ENCODE results near the gene PRSS56. TPM values are rescaled to one million over a fixed set of nuclear protein-coding genes. Genes with fewer than 3 reads are reported as not detected.

Gene PRSS56
- total and polyA plus RNA-seq, 2 of the 13 experiments (the other 11 are each of a cell fraction or from before 2014, with no cell fraction given): not detected

GRCh38 chr2:232535761-232536530 is 15.8 kb downstream of the PRSS56 start (continued):
- TF ChIP-seq SIX1 (CRISPR knock-in tag; IDR thresholded peaks at IDR 0.05; ENCODE audit: borderline replicate concordance): no peak
- TF ChIP-seq, protein P1, sequence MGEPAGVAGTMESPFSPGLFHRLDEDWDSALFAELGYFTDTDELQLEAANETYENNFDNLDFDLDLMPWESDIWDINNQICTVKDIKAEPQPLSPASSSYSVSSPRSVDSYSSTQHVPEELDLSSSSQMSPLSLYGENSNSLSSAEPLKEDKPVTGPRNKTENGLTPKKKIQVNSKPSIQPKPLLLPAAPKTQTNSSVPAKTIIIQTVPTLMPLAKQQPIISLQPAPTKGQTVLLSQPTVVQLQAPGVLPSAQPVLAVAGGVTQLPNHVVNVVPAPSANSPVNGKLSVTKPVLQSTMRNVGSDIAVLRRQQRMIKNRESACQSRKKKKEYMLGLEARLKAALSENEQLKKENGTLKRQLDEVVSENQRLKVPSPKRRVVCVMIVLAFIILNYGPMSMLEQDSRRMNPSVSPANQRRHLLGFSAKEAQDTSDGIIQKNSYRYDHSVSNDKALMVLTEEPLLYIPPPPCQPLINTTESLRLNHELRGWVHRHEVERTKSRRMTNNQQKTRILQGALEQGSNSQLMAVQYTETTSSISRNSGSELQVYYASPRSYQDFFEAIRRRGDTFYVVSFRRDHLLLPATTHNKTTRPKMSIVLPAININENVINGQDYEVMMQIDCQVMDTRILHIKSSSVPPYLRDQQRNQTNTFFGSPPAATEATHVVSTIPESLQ (CRISPR knock-in tag; conservative IDR thresholded peaks at IDR 0.05): no peak
- TF ChIP-seq HOXA9 (CRISPR knock-in tag; IDR thresholded peaks at IDR 0.05; ENCODE audit: borderline replicate concordance): no peak
- TF ChIP-seq ZNF780A (CRISPR knock-in tag; IDR thresholded peaks at IDR 0.05): no peak
- no peak for TF ChIP-seq ZNF138 (CRISPR knock-in tag; IDR thresholded peaks at IDR 0.05; ENCODE audit: low read depth)
- TF ChIP-seq HNRNPH1 (optimal IDR thresholded peaks at IDR 0.05; ENCODE audit: low read depth, low read length): no peak
- TF ChIP-seq BHLHE40 (IDR thresholded peaks at IDR 0.05; ENCODE audit: low read length): no peak

GRCh38 chr2:232537079-232537478 is 16.9 kb downstream of the PRSS56 start:
- no peaks in the 10 kb centered on the region for H3K36me3 ChIP-seq (replicated peaks in 1 of 2; ENCODE audit: control insufficient read depth in 1 of 2, insufficient read depth in 2 of 2, low read length in 2 of 2)
- ChIA-PET POLR2A (no interaction called here), CTCF (ENCODE audit: low intra/inter-chr PET ratio, low total read pairs) (no interaction called here)
- in situ Hi-C loops (cut with HindIII; ENCODE audit: extremely low pct_ligation_motif_present, low pct_unique_long_range_greater_than_20kb): no loop called here
- DNase-seq (ENCODE audit: low spot score): peak; percentile 48
- intact Hi-C loops (cut with micrococcal nuclease; ENCODE audit: unreplicated experiment): loop anchor here (1.0 kb wide), 1 partner anchor 55 kb away; no protein-coding TSS in a partner anchor
- H3K9me3 ChIP-seq (ENCODE audit: low read length): peaks cover 7% of the 10 kb centered on the region
- BruUV-seq (replicated peaks): no TSS peak
- 32% methylated on average over 4 of the region's 5 CpGs for WGBS (ENCODE audit: low lambda C conversion rate)
- no peaks in the 10 kb centered on the region for H3K79me2 ChIP-seq (ENCODE audit: insufficient read depth, low read length)
- no peak overlapping the region for H2AFZ ChIP-seq (ENCODE audit: low read length)
- no peak overlapping the region for H3K4me2 ChIP-seq (ENCODE audit: low read depth, low read length)
- 0 out of 2 replicates have a peak, but pooled peaks cover 6% of the 10 kb centered on the region for H3K4me1 ChIP-seq (ENCODE audit: insufficient read depth, low read length)
- H3K27ac ChIP-seq (ENCODE audit: extremely low read length, insufficient read depth, low read length): no peak overlapping the region
- no peak overlapping the region for H3K9ac ChIP-seq (ENCODE audit: insufficient read depth, low read depth, low read length)
- H4K20me1 ChIP-seq (ENCODE audit: insufficient read depth, low read length): no peaks in the 10 kb centered on the region
- FAIRE-seq: no peak
- no peak overlapping the region for H3K4me3 ChIP-seq (replicated peaks in 1 of 3; ENCODE audit: insufficient read depth in 1 of 3, low read depth in 2 of 3, low read length in 3 of 3)
- peaks cover 0 to 20% of the 10 kb centered on the region in 2 experiments; a peak in 2 of 5 replicates for H3K27me3 ChIP-seq (ENCODE audit: control insufficient read depth in 1 of 2, insufficient read depth in 2 of 2, low read length in 2 of 2)
- peak; percentile 51 for ATAC-seq
- TF ChIP-seq RORA (CRISPR knock-in tag; IDR thresholded peaks at IDR 0.05) (no peak), STAG1 (CRISPR knock-in tag; IDR thresholded peaks at IDR 0.05) (peak; percentile 62), ZNF230 (CRISPR knock-in tag; IDR thresholded peaks at IDR 0.05) (no peak), SAFB2 (CRISPR knock-in tag; IDR thresholded peaks at IDR 0.05; ENCODE audit: borderline replicate concordance, low read depth) (no peak), ZNF446 (CRISPR knock-in tag; IDR thresholded peaks at IDR 0.05) (no peak), CSRNP2 (CRISPR knock-in tag; conservative IDR thresholded peaks at IDR 0.05; ENCODE audit: low read depth) (no peak)
- TF ChIP-seq, protein P2, sequence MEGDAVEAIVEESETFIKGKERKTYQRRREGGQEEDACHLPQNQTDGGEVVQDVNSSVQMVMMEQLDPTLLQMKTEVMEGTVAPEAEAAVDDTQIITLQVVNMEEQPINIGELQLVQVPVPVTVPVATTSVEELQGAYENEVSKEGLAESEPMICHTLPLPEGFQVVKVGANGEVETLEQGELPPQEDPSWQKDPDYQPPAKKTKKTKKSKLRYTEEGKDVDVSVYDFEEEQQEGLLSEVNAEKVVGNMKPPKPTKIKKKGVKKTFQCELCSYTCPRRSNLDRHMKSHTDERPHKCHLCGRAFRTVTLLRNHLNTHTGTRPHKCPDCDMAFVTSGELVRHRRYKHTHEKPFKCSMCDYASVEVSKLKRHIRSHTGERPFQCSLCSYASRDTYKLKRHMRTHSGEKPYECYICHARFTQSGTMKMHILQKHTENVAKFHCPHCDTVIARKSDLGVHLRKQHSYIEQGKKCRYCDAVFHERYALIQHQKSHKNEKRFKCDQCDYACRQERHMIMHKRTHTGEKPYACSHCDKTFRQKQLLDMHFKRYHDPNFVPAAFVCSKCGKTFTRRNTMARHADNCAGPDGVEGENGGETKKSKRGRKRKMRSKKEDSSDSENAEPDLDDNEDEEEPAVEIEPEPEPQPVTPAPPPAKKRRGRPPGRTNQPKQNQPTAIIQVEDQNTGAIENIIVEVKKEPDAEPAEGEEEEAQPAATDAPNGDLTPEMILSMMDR (CRISPR knock-in tag; IDR thresholded peaks at IDR 0.05): peak; percentile 68
- TF ChIP-seq, protein P3, sequence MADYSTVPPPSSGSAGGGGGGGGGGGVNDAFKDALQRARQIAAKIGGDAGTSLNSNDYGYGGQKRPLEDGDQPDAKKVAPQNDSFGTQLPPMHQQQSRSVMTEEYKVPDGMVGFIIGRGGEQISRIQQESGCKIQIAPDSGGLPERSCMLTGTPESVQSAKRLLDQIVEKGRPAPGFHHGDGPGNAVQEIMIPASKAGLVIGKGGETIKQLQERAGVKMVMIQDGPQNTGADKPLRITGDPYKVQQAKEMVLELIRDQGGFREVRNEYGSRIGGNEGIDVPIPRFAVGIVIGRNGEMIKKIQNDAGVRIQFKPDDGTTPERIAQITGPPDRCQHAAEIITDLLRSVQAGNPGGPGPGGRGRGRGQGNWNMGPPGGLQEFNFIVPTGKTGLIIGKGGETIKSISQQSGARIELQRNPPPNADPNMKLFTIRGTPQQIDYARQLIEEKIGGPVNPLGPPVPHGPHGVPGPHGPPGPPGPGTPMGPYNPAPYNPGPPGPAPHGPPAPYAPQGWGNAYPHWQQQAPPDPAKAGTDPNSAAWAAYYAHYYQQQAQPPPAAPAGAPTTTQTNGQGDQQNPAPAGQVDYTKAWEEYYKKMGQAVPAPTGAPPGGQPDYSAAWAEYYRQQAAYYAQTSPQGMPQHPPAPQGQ (CRISPR knock-in tag; IDR thresholded peaks at IDR 0.05; ENCODE audit: borderline replicate concordance): no peak

All from HepG2 (cell line).